ENCODE results near the gene SPIN2B.
A peak's percentile ranks its signal among the peaks of the same experiment; 100 is the strongest.
"Not testable (repeated sequence)": the region's sequence is repeated elsewhere in the genome, so short reads cannot be mapped to it uniquely, and the experiment has no call there.

Gene SPIN2B

DNA sequence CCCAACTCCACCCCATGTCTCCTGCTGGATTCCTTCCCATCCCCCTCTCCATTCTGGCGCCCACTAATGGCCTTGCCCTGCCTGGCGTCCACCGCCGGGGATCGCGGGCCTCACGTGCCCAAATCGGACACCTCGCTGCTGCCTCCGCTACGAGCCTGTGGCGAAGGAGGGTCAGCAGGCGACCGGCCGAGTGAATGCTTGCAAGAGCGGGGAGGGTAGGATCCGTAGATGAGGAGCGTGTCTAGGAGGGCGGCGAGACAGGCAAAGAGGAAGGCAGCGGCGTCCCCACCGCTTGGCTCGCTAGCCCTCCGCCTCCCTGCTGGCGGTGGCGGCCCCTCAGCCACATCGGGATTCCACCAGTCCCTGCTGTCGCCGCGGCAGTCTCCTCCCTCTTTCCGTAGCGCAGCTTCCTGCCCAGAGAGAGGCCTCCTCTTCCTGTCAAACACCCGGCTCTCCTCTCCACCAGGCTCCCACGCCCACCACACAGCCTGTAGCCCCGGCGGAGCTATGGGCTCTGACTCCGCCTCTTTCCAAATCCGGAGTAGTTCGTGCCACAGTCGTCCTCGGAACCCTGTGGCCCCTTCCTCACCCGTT lies at the start of gene SPIN2B:
Gene SPIN2B (minus strand): TSS at position 387 of the 594 bp plus-strand sequence.
- DNase-seq = peak; percentile 69

DNA sequence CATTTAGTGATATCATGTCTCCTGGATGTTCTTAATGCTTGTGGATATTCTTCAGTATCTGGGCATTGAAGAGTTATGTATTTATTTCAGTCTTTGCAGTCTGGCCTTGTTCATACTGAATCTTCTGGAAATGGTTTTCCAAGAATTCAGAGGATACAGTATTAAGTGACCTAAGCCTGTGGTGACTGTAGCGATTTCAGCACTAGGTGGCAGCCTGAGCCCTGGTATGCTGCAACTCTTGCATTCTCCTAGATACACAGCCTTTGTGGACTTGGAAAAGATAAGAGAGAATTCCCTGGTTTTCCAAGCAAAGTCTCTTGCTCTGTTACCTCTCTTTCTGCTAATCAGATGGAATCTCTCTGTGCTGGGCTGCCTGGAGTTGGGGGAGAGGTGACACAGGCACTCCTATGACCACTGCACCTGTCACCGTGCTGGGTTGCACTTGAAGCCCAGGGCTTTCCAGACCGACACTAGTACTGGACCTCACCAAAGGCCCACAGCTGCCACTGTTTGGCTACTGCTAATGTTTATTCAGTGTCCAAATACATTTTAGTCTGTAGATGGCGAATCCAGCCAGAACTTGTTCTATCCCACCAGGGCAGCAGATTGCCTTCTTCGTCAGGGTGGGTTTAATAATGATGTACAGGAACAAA lies 35.2 kb upstream of the SPIN2B start:
- DNase-seq = no peak

DNA sequence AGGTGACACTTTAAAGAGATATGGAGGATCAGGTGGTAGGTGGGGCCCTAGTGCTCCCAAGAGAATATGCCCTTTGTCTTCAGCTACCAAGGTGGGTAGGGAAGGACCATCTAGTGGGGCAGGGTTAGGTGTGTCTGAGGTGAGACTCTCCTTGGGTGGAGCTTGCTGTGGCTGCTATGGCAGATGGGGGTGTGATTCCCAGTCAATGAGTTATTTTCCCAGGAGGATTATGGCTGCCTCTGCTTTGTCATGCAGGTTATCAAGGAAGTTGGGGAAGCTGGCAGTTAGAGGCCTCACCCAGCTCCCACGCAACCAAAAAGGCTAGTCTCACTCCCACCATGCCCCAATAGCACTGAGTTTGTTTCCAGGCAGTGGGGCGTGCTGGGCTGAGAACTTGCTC lies 33.8 kb upstream of the SPIN2B start:
- no peak for DNase-seq

DNA sequence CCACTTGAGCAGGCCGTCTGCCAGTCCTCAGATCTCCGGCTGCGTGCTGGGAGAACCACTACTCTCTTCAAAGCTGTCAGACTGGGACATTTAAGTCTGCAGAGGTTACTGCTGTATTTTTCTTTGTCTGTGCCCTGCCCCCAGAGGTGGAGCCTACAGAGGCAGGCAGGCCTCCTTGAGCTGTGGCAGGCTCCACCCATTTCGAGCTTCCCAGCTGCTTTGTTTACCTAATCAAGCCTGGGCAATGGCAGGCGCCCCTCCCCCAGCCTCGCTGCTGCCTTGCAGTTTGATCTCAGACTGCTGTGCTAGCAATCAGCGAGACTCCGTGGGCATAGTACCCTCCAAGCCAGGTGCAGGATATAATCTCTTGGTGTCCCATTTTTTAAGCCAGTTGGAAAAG lies 30.9 kb upstream of the SPIN2B start:
- not testable (repeated sequence) for DNase-seq

DNA sequence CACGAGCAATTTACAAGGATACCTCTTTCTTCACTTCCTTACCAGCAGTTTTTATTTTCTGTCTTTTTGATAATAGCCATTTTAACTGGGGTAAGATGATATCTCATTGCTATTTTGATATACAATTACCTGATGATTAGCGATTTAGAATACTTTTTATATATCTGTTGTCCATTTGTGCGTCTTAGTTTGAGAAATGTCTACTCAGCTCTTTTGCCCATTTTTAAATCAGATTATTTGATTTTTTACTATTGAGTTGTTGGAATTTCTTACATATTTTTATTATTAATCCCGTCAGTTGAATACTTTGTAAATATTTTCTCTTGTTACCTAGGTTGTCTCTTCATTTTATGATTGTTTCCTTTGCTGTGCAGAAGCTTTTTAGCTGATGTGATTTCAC lies 17.3 kb upstream of the SPIN2B start:
- DNase-seq = no peak

DNA sequence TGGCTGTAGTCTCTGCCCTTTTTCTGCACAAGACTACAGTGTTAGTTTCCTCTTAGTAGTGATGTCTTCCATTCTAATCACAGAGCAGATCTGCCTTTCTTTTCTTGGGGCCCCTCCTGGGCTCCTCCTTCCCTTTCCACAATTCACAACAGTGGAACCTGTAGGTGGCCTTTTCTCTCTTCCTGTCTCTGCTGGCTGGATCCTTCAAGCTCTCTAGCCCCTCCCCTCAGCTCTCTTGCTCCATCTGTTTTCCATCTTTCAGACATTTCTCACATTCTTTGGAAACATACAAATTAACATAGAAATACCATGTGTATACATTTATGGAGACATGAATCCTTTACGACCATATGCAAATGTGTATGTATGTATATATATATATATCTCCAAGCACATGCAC lies 16.2 kb upstream of the SPIN2B start:
- no peak for DNase-seq

DNA sequence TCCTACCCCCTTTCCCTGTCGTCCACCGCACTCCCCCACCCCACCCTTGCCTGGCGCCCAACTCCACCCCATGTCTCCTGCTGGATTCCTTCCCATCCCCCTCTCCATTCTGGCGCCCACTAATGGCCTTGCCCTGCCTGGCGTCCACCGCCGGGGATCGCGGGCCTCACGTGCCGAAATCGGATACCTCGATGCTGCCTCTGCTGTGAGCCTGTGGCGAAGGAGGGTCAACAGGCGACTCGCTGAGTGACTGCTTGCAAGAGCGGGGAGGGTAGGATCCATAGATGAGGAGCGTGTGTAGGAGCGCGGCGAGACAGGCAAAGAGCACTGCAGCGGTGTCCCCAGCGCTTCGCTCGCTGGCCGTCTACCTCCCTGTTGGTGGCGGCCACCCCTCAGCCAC lies 15.7 kb upstream of the SPIN2B start, which contains the start of gene SPIN2A:
Gene SPIN2A (minus strand): TSS at position 325 of the 400 bp plus-strand sequence. CDS start 800 bp downstream, outside the sequence.
- peak; percentile 41 for DNase-seq

DNA sequence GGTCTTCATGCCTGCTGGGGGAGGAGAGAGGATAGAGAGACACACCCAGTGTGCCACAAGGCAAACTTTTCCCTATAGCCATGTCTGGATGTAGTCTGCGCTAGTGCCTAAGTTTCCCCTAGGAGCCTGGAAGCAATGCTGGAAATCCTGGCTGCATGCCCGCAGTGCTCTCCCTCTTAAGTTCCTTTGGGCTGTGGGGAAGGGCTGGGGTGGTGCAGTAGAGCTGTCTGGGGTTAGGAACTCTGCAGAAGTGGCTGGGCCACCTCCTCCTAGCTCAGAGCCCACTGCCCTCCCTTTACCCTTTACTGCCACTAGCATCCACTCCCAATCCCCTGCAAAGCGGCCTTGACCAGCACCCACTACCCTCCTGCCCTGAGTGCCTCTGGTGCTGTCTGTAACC lies 15.2 kb upstream of the SPIN2B start:
- not testable (repeated sequence) for DNase-seq

DNA sequence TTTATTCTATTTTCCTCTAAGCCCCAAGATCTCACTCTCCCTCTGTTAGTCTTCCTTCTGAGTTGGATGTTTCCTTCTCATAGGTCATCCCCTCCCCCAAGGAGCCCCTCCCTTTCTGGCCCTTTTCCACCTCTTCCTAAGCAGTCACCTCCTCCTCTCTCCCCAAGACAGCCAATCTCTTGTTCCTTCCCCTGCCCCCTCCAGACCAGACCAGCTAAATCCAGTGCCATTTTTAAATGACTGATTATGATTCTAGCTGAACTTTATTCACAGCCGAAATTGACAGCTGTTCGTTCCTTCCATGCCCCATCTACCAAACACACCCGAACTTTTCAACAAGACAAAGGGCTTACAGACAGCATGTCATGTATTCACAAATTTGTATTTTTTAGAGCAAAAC lies 13.9 kb upstream of the SPIN2B start:
- DNase-seq = no peak

DNA sequence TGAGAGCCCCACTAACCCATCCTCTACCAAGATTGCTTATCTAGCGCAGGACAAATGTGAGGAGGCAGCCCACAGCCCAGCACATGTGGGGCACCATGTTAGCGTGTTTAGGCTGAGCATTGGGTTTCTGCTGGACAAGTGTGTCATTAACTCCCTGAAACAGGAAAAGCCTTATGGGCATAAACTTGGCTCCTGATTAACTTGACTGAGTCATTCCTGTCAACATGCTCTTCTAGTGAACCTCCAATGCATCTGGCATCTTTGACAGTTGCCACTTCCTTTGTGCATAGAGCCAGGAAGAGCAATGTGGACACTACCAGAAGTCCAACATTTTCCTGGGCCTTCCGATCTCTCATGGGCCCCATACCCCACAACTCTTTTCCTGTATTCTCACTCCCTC lies 13.4 kb upstream of the SPIN2B start:
- no peak for DNase-seq

DNA sequence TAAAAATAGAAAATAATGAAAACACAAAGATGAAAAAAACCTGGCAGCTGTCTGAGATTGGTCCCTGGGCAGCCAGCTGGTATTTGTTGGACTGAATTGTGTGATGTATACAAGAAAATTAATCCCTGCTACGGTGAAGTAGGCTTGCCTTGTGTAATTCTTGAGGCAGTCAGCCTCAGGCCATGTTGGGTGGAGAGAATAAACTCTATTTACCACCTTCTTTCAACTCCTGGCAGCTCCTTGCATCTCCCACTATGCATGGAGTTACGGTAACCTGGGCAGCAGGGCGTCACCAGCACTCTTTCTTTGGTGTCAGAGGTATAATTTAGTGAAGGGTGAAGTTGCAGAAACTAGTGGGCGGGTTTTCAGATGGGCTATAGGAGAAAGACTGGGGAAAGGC lies 12.4 kb upstream of the SPIN2B start:
- no peak for DNase-seq

DNA sequence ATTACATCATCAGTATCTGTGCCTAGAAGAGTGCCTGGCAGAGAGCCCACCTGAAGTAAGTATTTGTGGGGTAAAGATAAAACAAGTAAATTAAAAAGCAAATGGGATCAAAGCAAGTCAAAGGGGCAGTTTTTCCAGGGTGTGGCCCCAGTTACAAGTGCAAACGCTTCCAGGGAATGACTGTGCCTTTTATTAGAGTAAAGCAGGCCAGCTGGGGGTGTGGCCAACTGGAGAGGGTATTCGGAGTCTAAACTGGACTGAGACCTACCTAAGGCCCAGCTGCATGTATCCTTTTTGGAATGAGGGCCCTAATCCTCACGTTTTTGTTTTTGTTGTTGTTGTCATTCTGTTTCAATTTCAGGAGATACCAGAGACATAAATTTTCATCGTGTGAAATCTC lies 11.9 kb upstream of the SPIN2B start:
- not testable (repeated sequence) for DNase-seq

DNA sequence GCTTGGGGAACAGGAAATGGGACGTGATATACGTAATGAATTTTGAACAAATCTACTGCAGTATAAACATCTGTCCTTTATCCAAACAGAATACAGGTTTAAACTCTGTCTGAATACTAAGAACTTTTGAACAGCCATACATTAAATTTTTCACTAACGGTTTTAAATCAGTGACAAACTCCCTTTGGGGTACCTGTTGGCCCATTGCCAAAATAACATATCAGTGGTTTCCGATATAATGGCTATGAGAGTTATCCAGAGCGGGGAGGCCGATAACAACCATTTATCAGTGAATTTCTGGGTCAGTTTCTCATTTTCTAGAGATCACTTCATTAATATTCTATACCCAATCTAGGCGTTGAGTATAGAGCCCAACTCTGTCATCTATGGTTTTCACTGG lies 10.7 kb upstream of the SPIN2B start:
- no peak for DNase-seq

DNA sequence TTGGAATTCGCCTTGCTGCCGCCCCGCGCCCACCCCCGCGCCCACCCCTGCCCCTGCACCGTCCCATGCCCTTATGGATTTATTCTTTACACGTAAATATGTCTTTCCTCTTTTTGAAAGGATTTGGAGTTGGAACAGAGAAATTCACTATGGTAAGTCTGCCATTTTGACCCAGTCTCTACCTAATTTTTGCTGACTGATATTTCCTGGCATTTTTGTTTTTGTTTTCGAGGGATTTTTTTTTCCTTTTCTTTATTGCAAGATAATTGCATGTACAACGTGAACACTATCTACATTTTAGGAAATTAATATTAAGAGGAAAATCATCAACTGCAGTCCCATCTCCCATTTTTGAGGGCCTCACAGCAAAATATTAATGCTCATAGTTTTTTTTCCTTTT lies 468 bp upstream of the SPIN2B start:
- no peak for DNase-seq

DNA sequence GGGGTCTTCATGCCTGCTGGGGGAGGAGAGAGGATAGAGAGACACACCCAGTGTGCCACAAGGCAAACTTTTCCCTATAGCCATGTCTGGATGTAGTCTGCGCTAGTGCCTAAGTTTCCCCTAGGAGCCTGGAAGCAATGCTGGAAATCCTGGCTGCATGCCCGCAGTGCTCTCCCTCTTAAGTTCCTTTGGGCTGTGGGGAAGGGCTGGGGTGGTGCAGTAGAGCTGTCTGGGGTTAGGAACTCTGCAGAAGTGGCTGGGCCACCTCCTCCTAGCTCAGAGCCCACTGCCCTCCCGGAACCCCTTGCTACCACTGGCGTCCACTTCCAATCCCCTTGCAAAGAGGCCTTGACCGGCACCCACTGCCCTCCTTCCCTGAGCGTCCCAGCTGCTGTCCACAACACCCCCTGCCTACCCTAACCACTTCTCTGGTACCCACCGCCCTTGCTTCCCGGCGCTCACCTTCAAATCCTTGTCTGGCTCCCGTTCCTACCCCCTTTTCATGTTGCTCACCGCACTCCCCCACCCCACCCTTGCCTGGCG lies 658 bp downstream of the SPIN2B start:
- not testable (repeated sequence) for DNase-seq

DNA sequence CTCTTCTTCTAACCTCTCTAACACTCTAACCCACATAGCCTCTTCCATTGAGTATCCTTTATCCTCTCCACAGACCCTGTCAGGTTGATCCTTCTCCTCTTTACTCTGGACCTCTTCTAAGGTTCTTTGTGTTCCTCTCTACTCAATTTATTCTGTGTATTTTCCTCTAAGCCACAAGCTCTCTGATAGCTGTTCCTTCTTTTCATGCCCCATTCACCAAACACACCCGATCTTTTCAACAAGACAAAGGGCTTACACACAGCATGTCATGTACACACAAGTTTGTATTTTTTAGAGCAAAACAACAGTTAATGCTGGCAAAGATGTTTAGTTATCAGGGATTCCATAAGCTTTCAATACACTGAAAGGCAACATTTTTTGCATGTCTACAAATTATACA lies 1.9 kb downstream of the SPIN2B start:
- no peak for DNase-seq

DNA sequence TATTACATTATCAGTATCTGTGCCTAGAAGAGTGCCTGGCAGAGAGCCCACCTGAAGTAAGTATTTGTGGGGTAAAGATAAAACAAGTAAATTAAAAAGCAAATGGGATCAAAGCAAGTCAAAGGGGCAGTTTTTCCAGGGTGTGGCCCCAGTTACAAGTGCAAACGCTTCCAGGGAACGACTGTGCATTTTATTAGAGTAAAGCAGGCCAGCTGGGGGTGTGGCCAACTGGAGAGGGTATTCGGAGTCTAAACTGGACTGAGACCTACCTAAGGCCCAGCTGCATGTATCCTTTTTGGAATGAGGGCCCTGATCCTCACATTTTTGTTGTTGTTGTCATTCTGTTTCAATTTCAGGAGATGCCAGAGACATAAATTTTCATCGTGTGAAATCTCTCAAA lies 3.8 kb downstream of the SPIN2B start:
- DNase-seq = not testable (repeated sequence)

DNA sequence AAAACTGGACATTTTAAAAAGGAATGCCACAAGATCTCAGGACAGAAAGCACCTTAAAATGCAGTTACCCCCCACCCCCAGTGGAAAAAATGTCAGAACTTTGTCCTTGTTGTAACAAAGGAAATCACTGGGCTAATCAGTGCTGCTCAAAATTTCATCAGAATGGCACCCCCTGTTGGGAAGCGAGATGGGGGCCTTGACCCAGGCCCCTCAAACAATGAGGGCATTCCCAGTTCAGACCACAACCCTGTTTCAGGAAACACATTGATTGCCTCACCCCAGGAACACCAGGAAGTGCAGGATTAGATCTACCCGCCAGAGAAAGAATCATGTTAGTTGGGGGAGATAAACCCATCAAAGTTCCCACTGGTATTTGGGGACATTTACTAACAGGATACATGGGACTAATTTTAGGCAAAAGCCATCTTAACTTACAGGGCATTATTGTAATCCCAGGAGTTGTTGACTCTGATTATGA lies 16.4 kb downstream of the SPIN2B start:
- no peak for DNase-seq

DNA sequence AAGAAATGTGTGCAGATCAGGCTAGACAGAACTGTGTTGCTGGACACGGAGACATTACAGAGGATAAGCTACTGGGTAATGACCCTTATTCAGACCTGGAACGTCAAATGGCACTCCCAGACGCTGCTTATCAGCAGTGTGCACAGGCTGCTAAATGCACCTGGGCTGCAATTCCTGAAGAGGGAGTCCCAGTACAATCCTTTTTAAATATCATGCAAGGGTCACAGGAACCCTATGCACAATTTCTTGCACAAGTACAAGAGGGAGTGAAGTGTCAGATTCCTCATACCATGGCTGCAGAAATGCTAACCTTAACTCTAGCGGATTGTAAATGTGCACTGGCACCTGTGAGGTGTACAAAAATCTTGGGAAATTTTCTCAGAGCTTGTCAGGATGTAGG lies 16.9 kb downstream of the SPIN2B start:
- no peak for DNase-seq

DNA sequence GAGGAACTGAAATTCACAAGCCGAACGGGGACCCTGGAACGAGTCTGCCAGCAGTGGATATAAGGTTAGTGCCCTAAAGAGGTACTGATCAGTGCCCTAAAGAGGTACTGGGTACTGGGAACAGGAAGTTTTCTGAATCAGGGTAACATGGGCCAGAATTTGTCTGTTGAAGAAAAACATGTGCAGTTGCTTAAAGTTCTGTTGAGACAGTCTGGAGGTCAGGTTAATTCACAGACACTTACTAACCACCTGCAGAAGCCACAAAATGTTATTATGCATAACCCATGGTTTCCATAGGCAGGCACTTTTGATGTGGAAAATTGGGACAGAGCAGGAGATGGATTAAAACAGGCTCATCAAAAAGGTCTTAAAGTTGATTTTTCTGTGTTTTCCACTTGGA lies 17.9 kb downstream of the SPIN2B start:
- no peak for DNase-seq

DNA sequence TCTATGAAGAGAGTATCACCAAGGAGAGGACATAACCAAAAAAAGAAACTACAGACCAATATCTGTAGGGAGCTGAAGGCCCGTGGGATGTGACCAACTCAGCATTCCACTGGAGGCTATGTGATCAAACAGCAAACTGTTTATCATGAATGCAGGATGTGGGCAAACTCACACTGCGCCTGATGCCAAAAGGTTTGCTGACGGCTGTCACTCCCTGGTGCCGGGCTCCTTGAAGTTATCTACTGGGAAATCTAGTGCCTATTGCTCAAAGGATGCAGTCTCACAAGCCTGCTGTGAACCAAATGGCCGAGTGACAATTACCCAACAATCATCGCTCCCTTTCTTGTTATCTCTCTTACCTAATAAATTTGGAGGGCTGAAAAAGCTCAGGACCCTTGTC lies 18.4 kb downstream of the SPIN2B start:
- DNase-seq = not testable (repeated sequence)

DNA sequence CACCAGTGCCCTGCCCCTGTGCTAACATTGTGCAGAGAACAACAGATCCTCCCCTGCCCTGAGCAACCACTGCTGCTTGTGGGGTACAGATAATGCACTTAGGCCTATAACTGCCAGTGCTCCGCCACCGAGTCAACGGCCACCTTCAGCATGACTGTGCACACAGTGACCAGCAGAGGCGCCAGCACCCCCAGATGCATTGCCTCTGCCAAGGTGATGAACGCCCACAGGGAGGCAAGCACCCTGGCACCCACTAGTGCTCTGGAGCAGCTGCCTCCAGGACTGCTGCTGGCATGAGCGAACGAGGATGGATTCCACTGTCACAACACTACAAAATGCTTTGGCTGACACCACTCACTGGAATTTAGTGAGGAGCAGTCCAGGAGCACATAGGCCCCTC lies 38.2 kb downstream of the SPIN2B start:
- no peak for DNase-seq

DNA sequence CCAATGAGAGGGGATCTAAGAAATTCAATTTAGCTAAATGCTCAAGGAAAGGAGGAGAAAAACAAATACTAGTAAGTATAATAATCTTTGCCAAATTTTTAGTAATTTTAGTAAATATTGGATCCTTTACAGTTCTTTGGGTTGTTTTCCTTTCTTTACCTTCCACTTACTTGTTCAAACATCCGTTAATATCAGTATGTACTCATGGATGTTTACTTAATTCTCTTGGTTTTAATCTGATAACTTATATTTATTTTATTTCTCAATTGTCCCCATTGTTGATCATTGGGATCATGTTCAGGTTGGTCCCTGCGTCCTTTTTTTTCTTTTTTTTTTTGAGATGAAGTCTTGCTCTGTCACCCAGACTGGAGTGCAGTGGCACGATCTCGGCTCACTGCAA lies 46.9 kb downstream of the SPIN2B start:
- no peak for DNase-seq

DNA sequence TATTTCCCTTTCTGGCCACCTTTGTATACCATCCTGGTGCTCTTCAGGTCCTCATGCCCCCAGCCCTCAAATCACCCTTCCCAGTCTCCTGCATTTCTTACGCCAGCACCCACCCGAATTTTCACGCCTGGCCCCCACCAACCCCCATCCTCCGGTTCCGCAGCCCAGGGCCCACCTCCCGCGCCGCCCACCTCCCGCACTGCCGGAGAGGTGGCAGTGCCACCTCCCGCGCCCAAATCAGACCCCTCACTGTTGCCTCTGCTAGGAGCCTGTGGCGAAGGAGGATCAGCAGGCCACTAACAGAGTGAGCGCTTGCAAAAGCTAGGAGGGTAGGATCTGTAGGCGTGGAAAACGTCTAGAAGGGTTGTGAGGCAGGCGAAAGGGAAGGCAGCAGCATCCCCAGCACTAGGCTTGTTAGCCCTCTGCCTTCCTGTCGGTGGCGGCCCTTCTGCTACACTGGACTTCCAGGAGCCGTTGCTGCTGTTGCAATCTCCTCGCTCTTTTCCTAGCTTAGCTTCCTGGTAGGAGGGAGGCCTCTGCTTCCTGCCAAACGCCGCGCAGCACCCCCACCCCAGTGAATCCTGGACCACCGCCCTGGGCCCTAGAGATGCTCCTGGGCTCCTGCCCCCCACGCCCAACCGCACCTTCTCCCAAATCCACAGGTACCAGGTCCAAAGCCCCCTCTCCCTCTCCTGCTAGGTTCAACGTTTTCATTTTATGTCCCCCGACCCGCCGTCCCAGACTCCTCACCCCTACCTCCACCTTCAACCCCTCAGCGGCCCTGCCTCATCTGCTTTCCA lies 51.0 kb downstream of the SPIN2B start:
- DNase-seq = no peak
